ENCODE measurements around the gene MAEA. TPM values are rescaled to one million over a fixed set of nuclear protein-coding genes. Genes with fewer than 3 reads are reported as not detected.

The MAEA gene
- total RNA-seq, 1 donor from 2014 or later = 103 TPM

DNA sequence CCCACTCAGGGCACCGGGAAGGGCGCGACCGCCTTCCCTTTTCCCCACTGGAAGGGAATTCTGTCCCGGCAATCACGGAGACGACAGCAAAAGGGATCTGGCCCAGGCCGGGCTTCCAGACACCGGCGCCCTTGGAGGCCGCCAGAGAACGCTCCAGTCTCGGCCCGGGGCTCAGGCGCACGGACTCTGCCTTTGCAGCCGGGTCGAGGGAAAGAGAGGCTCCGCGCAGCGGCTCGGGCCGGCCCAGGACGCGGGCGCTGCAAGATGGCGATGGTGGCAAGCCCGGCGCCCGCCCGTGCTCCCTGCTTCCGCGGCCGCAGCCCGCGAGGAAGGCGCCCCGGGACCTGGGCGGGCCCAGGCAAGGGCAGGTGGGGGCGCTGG, 41.8 kb upstream of the MAEA start:
- Histone ChIP-seq H3K4me3 (peak overlapping the region; percentile 64 to 89), H3K9me3 (no peaks in the 10 kb centered on the region), H3K27me3 (no peaks in the 10 kb centered on the region), H3K27ac (peak overlapping the region; percentile 91), H3K36me3 (no peaks in the 10 kb centered on the region), H3K4me1 (peaks cover 79% of the 10 kb centered on the region)
- TF ChIP-seq, protein P1, sequence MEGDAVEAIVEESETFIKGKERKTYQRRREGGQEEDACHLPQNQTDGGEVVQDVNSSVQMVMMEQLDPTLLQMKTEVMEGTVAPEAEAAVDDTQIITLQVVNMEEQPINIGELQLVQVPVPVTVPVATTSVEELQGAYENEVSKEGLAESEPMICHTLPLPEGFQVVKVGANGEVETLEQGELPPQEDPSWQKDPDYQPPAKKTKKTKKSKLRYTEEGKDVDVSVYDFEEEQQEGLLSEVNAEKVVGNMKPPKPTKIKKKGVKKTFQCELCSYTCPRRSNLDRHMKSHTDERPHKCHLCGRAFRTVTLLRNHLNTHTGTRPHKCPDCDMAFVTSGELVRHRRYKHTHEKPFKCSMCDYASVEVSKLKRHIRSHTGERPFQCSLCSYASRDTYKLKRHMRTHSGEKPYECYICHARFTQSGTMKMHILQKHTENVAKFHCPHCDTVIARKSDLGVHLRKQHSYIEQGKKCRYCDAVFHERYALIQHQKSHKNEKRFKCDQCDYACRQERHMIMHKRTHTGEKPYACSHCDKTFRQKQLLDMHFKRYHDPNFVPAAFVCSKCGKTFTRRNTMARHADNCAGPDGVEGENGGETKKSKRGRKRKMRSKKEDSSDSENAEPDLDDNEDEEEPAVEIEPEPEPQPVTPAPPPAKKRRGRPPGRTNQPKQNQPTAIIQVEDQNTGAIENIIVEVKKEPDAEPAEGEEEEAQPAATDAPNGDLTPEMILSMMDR (IDR thresholded peaks at IDR 0.05) = no peak
- TF ChIP-seq POLR2AphosphoS5 (IDR thresholded peaks at IDR 0.05; ENCODE audit: insufficient read depth in 1 of 2, low read depth in 1 of 2) (no peak), POLR2A (IDR thresholded peaks at IDR 0.05) (no peak)
- intact Hi-C loops (cut with DNase I) = loop anchor here (1.0 to 5.0 kb wide), 3 partner anchors 41 to 99 kb away; partner anchors contain the start of gene UVSSA
- DNase-seq (ENCODE audit: extremely low spot score in 2 of 2) = peak in 1 of 2 donors; percentile 85

DNA sequence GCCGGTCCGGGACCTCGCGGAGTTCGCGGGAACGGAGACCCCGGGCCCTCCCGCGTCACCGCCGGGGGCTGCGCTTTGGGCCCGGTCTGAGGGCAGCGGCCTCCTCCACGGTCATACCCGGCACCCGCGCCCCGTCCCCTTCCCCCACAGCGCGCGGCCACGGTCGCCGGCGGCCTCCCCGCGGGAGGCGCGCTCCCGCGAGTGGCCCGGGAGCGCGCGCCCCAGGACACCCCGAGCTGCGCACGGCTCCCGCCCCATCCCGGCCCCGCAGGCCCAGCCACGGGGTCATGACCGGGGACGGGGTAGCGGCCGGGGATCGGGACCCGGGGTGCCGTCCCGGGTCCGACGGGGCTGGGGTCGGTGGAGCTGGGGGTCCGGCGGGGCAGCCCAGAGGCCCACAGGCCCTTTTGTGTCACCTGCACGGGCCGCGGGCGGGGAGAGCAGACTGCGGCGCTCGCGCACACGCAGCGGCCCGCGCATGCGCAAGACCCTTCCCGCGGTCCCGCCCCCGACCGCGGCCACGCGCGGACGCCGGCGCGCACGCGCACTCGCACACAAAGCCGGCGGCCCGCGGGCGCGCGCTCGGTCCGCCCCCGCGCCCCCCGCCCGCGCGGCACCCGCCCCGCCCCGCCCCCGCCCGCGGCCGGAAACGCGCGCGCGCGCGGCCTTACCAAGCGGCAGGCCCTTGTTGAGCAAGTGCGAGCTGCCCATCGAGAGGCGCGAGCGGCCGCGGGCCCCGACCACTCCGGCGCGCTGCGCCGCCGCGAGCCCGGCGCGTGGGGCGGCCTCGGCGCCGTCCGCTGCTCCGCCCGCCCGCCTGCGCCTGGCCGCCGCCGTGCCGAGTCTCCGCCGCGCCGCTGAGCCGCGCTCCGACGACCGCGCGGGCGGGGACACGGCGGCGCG, 41.2 kb upstream of the MAEA start, which contains the start of gene CTBP1:
Gene CTBP1, minus strand, starts transcription at position 886 of the 903 bp plus-strand sequence. CDS start 7,799 bp downstream, outside the sequence.
- TF ChIP-seq, protein P1 (IDR thresholded peaks at IDR 0.05) = no peak
- TF ChIP-seq POLR2A (IDR thresholded peaks at IDR 0.05) (peak in 1 of 2 donors; percentile 49), POLR2AphosphoS5 (IDR thresholded peaks at IDR 0.05; ENCODE audit: insufficient read depth in 1 of 2, low read depth in 1 of 2) (peak in 1 of 2 donors; percentile 71)
- Histone ChIP-seq H3K27me3 (no peaks in the 10 kb centered on the region), H3K36me3 (no peaks in the 10 kb centered on the region), H3K4me3 (peak within 1 kb of the TSS; percentile 89 to 92), H3K27ac (peak within 1 kb of the TSS; percentile 93), H3K4me1 (peaks cover 74% of the 10 kb centered on the region), H3K9me3 (no peaks in the 10 kb centered on the region)
- DNase-seq (ENCODE audit: extremely low spot score in 2 of 2) = peak in 1 of 2 donors; percentile 86
- intact Hi-C loops (cut with DNase I) = loop anchor here (1.0 to 5.0 kb wide), 3 partner anchors 41 to 99 kb away; partner anchors contain the start of gene UVSSA

DNA sequence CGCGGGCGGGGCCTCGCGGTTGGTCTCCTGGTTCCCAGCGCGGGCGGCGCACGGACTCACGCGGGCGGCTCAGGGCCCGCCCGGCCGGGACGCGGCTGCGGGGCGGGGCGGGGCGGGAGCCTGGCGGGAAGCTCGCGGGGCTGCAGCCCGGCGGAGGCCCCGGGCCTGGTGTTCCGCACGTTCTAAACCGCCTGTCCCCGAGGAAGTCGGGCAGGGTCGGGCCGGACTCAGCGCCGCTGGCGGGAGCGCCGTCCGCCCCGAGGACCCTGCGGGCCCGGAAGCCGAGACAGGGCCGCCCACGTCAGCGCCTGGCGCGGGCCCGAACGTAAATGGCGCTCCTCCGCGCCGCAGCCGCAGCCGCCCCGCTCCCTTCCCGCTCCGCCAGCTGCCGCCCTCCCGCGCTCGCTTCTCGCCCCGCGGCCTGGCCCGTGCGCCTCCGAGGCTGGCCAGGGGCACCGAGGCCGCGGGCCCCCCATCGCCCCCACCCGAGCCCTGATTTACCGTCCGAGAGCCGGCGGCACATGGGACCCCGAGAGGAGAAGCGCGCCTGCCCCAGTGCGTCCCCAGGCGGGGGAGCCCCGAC, 40.5 kb upstream of the MAEA start:
- peak in 1 of 2 donors; percentile 80 for DNase-seq (ENCODE audit: extremely low spot score in 2 of 2)
- Histone ChIP-seq H3K4me1 (peaks cover 67% of the 10 kb centered on the region), H3K36me3 (no peaks in the 10 kb centered on the region), H3K27ac (peak overlapping the region; percentile 93), H3K9me3 (no peaks in the 10 kb centered on the region), H3K27me3 (no peaks in the 10 kb centered on the region), H3K4me3 (peak overlapping the region; percentile 57 to 92)
- TF ChIP-seq, protein P1 (IDR thresholded peaks at IDR 0.05) = no peak
- TF ChIP-seq POLR2A (IDR thresholded peaks at IDR 0.05) (peak in 1 of 2 donors; percentile 44), POLR2AphosphoS5 (IDR thresholded peaks at IDR 0.05; ENCODE audit: insufficient read depth in 1 of 2, low read depth in 1 of 2) (no peak)
- intact Hi-C loops (cut with DNase I) = loop anchor here (5.0 kb wide), 2 partner anchors 42 to 82 kb away; no protein-coding TSS in a partner anchor

DNA sequence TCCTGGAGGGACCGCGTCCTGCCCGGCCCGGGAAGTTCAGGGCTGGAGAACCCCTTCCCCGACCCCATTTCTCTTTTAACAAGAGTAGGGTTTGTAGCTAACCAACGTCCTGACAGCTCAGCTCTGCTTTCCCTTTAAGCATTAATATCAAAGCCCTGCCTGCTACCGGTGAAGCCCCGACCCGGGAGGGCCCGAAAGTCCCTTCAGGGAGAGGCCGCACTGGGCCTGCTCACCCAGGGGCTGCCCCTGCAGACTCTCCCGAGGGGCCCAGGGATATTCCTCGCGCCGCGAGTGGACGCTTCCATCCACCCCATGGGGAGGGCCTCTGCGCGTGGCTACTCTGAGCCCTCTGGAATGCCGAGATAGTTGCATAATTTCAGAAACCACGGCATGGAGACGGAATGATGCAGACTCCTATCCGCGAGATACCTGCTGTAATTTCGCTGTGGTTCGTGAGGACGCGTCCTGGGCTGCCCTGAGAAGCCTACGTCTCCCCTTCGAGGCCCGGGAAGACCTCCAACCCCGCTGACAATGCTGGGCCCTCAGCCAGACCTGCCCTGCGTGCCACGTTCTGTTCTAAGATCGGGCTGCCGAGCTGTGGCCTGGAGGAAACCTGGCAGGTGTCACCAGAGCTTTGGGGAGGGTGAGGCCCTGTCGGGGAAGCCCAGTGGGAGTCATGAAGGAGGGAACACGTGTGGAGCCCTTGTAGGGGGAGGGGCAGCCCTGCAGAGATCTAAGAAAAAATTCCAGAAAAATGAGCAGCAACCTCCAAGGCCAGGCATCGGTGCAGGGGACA, 39.8 kb upstream of the MAEA start:
- H3K27me3 ChIP-seq = no peaks in the 10 kb centered on the region
- peak overlapping the region; percentile 93 for H3K27ac ChIP-seq
- no peaks in the 10 kb centered on the region for H3K9me3 ChIP-seq
- H3K36me3 ChIP-seq = no peaks in the 10 kb centered on the region
- TF ChIP-seq POLR2A (IDR thresholded peaks at IDR 0.05) (no peak), POLR2AphosphoS5 (IDR thresholded peaks at IDR 0.05; ENCODE audit: insufficient read depth in 1 of 2, low read depth in 1 of 2) (peak in 1 of 2 donors; percentile 61)
- TF ChIP-seq, protein P1 (IDR thresholded peaks at IDR 0.05) = no peak
- peak overlapping the region; percentile 57 to 92 for H3K4me3 ChIP-seq
- DNase-seq (ENCODE audit: extremely low spot score in 2 of 2) = peak; percentile 90 to 93
- intact Hi-C loops (cut with DNase I) = loop anchor here (5.0 kb wide), 2 partner anchors 43 to 83 kb away; no protein-coding TSS in a partner anchor
- H3K4me1 ChIP-seq = peaks cover 60% of the 10 kb centered on the region
